HG02970 (cell line): ENCODE measurements around the gene TMEM139.
"Not testable (repeated sequence)": the region's sequence is repeated elsewhere in the genome, so short reads cannot be mapped to it uniquely, and the experiment has no call there.

Experiments used
- ATAC-seq: cut with Tn5 transposase; IDR thresholded peaks from one replicate; pipeline ENCODE4 v1.9.1; 2021; ENCODE audit warnings: mild to moderate bottlenecking, moderate library complexity, moderate number of reproducible peaks; ENCODE audit not compliant: unreplicated experiment, low FRiP score

TMEM139 gene

DNA sequence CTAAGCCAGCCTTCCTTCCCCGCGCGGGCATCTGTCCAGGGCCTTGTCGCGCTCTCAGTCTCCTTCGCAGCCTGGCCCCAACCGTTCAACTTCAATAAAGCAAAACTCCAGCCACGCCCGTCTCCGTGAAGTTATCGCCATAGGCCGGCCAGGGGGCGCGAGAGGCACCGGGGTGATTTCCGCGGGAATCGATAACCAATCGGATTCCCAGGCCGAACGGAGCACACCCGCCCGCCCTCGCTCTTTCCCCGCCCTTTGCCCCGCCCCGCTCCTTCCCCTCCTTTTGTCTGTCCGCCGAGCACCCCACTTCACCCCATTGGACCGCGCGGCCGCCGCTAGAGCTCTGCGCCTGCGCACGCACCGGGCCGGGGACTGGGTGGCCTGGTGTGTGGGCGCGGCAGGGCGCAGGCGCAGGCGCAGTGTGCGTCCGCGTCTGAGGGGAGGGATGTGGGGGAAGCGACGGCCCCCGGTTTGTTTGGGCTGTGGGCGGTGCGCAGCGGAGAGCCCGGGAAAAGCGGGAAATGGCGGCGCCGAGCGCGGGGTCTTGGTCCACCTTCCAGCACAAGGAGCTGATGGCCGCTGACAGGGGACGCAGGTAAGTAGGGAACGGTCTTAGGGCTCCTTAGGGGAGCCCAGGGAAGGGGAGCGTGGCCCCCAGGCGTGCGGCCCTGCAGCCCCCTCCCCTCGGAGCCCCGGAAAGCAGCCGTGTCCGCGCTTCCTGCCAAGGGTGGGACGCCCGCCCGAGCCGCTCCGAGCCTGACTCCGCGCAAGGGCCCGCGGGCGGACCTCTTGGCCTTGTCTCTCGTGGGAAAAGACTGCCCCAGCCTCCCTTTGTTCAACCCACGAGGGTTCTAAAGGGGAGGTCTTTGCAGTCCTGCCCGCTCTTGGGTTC is 3.4 kb downstream of the TMEM139 start, which contains the start of gene CASP2:
TSS of gene CASP2 (plus strand) at position 417 of the 892 bp plus-strand sequence. CDS start at position 522, 105 bp downstream.
- peak; percentile 98 for ATAC-seq

DNA sequence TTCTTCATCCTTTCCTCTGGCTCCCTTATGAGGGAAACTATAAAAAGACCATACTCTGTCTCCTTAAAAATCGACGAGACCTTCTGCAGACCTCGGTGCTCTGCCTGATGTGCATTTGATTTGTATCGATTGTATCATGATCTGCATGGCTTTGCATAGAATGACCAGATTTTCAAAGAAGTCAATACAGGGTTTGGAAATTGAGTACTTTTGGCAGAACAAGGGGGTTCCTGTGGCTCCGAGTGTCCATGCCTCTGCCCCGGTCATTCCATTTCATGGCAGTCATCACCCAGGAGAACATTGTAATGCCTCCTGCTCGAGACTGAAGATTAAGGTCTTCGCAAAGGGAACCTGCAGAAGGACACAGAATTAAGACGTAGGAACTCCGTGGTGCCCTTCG is 4.1 kb downstream of the TMEM139 start:
- no peak for ATAC-seq

DNA sequence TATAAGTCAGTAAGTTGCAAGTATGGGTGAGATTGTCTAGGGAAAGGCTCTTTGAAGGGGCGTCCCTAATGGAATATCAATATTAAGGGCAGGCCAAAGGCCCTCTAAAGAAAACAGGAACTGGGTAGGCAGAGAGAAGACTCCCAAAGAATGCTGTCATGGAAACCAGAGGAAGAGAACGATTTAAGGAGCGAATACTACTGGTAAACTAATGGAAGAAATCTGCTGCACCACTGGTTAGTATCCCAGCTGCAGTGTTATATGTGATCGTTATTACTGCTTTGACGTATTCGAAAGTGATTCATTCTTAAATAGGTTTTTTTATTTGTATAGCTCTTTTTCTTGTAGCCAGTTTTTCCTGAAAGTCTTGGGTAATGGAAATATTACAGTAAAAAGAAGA is 4.7 kb downstream of the TMEM139 start:
- no peak for ATAC-seq

DNA sequence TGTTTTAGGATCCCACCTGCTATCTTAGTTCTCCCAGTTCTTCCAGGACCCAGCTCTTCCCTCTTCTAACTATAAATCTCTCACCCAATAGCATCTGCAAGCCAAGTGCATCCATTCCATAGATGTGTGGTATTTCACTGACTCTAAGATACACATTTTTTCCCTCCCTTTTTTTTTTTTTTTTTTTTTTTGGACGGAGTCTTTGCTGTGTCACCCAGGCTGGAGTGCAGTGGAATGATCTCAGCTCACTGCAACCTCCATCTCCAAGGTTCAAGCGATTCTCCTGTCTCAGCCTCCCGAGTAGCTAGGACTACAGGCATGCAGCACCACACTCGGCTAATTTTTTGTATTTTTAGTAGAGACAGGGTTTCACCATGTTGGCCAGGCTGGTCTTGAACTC is 5.1 kb downstream of the TMEM139 start:
- ATAC-seq, result not testable (repeated sequence)

DNA sequence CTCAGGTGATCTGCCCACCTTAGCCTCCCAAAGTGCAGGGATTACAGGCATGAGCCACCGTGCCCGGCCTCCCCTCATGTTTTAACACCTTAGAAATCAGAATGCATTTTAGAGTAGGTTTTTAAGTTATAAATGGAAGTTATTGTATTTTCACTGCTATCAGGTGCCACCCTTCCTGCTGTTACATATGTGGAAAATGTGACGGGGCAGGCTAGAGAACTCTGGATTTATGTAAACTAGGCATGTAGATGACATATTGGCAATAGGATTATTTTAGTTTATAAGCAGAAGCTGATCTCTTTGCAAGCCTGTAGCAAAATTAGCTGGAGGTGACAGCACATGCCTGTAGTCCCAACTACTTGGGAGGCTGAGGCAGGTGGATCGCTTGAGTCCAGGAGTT is 5.5 kb downstream of the TMEM139 start:
- ATAC-seq, result no peak

DNA sequence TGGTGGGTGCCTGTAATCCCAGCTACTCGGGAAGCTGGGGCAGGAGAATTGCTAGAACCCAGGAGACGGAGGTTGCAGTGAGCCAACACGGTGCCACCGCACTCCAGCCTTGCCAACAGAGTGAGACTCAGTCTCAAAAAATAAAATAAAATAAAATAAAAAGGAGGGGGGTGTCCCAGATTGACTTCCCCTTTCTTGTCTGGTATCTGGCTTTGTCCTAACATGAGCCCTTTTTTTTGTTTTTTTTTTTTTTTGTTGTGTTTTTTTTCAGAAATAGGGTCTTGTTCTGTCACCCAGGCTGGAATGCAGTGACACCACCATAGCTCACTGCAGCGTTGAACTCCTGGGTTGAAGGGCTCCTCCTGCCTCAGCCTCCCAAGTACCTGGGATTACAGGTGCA is 8.1 kb downstream of the TMEM139 start:
- no peak for ATAC-seq

DNA sequence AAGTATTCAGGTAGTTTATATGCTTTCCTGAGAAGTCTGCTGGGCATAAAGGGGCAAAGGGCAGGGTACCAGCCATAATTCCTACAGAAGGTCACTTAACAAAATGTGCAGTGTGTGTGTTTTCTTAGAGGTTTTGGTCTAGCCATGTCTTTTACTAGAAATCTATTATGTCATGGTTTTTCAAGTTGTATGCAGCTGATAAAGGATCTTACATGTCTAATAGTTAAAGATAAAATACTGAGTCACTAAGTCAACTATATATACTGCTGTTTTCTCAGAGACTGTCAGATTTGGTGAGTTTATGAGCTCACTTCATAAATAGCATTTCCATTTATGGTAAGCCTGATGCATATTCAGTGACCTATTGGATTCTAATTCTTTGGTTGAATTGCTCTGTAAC is 11.1 kb downstream of the TMEM139 start:
- ATAC-seq, result no peak

DNA sequence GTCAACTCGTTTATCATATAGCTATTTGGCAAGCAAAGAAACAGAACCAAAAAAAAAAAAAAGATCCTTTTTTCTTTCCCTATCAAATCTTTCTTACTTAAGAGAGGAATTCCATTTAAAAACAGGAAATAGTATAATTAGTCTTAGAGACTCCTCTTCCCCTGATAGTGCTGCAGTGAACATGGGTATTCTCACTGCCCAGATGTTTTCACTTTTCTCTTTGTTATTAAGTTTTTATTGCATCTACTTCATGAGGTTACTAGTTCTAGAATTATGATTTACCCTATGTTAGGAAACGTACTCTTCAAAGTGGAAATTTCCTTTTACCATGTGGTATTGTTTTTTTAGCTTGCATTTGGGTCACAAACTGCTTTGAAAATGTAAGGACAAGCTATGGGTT is 11.9 kb downstream of the TMEM139 start:
- ATAC-seq, result no peak

DNA sequence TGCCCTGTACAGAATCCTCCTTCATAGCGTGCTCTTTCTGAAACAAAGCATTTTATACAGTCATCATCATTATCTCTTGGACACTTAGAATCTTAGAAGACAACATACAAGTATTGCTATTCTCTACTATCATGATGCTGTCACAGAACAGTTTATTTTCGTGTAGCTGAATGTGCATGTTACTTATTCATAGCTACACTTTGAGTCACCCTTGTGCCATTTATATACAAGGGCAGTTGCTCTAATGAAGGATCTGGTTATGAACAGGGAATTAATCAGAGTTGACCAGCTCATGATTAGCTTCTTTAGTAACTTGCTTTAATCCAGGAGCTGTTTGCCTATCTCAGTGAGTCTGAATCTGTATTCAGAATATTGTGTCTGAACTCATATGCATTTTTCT is 14.6 kb downstream of the TMEM139 start:
- ATAC-seq, result no peak

DNA sequence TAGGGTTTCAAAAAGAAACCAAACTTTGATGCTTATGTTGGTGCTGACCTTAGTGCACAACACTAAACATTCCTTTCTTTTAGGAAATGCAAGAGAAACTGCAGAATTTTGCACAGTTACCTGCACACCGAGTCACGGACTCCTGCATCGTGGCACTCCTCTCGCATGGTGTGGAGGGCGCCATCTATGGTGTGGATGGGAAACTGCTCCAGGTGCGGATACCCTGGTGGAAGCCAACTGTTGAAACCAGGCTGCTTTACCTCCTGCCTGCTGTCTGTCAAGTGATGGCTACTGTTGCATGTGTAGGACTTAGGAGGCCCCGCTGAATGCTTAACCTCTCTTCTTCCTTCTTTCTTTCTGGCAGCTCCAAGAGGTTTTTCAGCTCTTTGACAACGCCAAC is 15.1 kb downstream of the TMEM139 start:
- ATAC-seq, result no peak

DNA sequence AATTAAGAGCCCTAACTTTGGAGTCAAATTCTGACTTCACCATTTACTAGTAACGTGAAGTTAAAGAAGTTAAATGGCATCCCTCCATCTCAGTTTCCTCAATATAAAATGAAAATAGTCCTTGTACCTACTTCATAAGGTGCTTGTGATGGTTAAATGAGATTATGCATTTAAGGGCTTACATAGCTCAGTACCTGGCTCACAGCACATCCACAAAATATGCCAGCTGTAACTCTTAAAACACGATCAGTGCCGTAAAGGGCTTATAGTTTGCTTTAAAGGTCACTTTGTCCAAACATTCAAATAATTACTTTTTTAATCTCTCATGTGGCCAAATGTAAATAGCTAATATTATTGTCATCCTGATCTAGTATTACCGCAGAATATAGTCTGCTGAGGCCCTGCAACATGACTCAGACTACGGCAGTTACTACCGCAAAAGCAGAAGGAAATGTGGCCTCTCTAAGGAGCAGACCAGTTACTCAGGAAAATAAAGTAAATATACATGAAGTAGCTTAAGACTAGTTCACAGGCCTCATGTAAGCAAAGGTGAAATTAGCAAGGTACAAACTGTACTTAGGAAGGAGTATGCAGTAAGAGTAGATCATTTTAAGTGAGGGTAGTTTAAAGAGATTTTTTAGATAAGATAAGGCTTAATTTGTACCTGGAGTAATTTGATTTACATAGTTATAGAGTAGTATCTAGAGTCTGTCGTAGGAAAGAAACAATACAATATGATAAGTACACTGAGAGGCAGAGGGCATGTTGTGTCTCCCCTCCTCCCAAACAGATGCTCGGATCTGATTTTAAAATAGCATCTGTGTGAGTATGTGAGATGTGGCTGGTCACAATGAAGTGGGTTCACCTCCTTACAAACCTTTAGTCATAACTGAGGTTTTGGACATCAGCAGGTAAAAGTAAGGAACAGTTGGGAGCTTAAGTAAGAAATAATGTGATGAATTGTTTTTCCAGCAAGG is 16.5 kb downstream of the TMEM139 start:
- ATAC-seq, result no peak

DNA sequence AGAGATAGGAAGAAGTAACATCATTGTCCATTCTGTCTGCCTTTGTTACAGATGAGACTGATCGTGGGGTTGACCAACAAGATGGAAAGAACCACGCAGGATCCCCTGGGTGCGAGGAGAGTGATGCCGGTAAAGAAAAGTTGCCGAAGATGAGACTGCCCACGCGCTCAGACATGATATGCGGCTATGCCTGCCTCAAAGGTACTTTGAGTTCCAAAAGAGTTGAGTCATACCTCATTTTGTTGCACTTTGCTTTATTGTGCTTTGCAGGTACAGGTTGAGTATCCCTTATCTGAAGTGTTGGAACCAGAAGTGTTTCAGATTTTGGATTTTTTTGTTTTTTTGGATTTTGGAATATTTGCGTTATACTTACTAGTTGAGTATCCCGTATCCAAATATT is 19.0 kb downstream of the TMEM139 start:
- ATAC-seq, result no peak

DNA sequence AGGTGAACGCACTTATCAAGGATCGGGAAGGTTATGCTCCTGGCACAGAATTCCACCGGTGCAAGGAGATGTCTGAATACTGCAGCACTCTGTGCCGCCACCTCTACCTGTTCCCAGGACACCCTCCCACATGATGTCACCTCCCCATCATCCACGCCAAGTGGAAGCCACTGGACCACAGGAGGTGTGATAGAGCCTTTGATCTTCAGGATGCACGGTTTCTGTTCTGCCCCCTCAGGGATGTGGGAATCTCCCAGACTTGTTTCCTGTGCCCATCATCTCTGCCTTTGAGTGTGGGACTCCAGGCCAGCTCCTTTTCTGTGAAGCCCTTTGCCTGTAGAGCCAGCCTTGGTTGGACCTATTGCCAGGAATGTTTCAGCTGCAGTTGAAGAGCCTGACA is 20.2 kb downstream of the TMEM139 start:
- no peak for ATAC-seq

DNA sequence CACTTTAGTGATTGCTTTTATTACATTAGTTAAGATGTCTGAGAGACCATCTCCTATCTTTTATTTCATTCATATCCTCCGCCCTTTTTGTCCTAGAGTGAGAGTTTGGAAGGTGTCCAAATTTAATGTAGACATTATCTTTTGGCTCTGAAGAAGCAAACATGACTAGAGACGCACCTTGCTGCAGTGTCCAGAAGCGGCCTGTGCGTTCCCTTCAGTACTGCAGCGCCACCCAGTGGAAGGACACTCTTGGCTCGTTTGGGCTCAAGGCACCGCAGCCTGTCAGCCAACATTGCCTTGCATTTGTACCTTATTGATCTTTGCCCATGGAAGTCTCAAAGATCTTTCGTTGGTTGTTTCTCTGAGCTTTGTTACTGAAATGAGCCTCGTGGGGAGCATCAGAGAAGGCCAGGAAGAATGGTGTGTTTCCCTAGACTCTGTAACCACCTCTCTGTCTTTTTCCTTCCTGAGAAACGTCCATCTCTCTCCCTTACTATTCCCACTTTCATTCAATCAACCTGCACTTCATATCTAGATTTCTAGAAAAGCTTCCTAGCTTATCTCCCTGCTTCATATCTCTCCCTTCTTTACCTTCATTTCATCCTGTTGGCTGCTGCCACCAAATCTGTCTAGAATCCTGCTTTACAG is 20.8 kb downstream of the TMEM139 start:
- no peak for ATAC-seq

DNA sequence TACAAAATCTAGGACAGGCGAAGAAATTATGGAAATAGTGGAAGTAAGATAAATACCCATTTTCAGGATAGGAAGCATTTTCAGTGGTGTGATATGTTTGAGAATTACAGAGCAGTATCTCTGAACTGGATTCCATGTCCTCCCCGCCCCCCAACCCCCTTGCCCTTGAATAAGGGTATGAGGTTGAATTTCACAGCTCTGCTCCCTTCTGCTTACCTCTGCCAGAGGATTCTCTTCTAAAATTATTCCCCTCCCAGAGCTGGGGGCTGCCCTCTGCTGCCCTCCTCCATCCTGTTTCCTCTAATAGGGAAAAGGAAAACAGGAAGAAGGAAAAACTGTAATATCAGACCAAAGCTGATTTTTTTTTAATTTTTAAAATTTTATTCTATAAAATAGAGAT is 23.9 kb downstream of the TMEM139 start:
- ATAC-seq, result no peak

DNA sequence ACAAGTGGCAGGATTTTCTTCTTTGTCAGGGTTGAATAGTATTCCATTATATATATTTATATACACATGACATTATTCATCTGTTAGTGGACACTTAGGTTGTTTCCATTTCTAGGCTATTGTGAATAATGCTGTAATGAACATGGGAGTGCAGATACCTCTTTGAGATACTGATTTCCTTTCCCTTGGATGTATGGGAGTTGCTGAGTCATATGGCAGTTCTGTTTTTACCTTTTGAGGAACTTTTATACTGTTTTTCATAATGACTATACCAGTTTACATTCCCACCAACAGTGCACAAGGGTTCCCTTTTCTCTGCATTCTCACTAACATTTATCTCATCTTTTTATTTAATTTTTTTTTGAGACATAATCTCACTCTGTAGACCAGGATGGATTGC is 29.4 kb downstream of the TMEM139 start:
- ATAC-seq, result no peak

DNA sequence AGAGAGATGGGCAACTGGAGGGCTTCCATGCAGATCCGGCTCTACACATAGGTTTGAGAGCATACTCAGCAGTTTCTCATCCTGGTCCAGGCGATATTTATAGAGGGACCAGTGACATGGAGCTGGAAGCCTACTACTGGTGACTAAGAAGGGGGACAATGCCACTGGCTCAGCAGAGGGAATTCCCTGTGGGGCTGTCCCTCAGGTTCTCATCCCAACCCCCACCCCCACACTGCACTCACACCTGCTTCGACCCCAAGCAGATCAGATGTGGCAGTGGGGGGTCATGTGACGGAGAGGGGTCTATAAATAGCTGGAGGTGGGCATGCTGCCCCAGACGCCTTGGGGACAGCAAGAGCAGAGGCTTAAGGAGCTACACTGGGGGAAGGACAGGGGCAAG is 31.0 kb downstream of the TMEM139 start, which contains the start of gene CLCN1:
TSS of gene CLCN1 (plus strand) at position 336 of the 400 bp plus-strand sequence. CDS start 102 bp downstream, outside the sequence.
- ATAC-seq, result no peak

DNA sequence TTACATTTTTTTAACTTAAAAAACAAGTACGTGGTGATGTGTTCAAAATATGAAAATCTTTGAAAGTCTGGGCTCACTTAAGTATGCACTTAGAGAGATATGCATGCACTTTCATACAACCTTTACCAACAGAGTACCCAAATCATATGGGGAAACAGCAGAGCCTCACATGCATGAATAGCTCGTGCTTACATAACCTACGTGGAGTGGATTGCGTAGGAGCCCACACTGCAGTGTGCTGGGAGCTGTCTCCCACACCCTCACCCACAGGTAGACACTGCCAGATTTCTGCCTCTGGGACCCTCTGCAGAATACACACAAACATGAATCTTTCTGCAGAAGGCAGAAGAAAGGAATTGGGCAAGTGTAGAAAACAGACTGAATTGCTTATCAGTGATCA is 31.7 kb downstream of the TMEM139 start:
- ATAC-seq, result no peak

DNA sequence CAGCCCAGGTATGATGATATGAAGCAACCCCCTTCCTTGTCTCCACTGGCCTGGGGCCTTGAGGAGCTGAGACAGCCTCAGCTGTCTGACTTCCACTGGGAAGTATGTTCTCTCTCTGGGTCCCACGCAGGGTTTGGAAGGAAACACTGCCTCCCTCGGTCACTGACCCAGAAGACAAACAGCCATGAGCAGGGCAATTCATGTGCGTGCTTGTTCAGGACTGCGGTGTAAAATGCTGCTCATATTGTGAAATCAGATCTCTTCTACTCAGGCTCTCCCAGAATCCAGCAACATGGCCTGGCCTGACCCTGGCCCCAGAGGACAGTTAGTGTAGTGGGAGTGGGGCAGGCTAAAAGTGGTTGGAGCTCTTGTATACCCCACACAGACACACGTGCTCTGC is 33.9 kb downstream of the TMEM139 start:
- ATAC-seq, result no peak

DNA sequence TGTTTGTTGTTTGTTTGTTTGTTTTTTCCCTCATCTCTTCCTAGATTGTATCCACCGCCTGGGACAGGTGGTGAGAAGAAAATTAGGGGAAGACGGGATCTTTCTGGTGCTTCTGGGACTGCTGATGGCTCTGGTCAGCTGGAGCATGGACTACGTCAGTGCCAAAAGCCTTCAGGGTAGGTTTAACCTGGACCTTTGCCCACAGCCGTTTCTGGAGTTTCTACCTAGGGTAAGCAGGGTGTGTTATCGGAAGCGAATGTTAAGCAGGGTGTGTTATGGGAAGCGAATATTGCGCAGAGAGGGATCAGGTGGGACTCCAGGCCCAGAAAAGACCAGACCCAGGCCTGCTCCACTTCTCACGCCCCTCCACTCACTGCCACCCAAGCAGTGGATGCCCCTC is 35.9 kb downstream of the TMEM139 start:
- no peak for ATAC-seq

DNA sequence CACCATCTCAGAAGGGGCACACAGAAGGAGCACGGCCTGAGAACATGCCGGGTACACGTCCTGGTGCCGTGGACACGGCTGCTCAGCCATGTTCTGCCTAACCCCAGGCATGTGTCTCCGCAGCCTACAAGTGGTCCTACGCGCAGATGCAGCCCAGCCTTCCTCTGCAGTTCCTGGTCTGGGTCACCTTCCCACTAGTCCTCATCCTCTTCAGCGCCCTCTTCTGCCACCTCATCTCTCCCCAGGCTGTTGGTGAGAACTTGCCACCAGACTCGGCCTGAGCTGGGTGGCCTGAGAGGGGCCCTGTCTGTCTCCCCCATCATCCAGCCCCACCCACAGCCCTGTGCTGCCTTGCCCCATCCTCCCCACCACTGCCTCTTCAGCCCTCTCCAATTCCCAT is 36.5 kb downstream of the TMEM139 start:
- ATAC-seq, result no peak
